Sigmoid colon (tissue), 7 donors: ENCODE measurements around the gene COP1. TPM values are rescaled to one million over a fixed set of nuclear protein-coding genes. Genes with fewer than 3 reads are reported as not detected.
"Not testable (repeated sequence)": the region's sequence is repeated elsewhere in the genome, so short reads cannot be mapped to it uniquely, and the experiment has no call there.

Source experiments
- DNase-seq: peaks from one replicate; pipeline ENCODE4 v3.0.0-alpha.2; 2019
- H3K27ac ChIP-seq, 4 donors: fragments of 200-600 bp; sonication (generic); one replicate each; pipeline ENCODE4 v1.5.1; 2016 to 2019; ENCODE audit warnings: mild to moderate bottlenecking in 1 of 4
- H3K27me3 ChIP-seq, 3 donors: fragments of 200-600 bp; sonication (generic); one replicate each; pipeline ENCODE4 v1.5.1; 2019; ENCODE audit warnings: mild to moderate bottlenecking in 1 of 3
- H3K36me3 ChIP-seq, 4 donors: fragments of 200-600 bp; sonication (generic); one replicate each; pipeline ENCODE4 v1.5.1; 2016 to 2019
- H3K4me1 ChIP-seq, 4 donors: fragments of 200-600 bp; sonication (generic); one replicate each; pipeline ENCODE4 v1.5.1; 2017 to 2019
- H3K4me3 ChIP-seq, 4 donors: fragments of 200-600 bp; sonication (generic); one replicate each; pipeline ENCODE4 v1.5.1; 2017 to 2019; ENCODE audit warnings: mild to moderate bottlenecking in 2 of 4, moderate library complexity in 1 of 4
- H3K9me3 ChIP-seq, 4 donors: fragments of 200-600 bp in 3 of 4; sonication (generic) in 3 of 4; one replicate each; pipeline versions ENCODE4 v1.5.1 to v1.6.1; 2013 to 2019
- CTCF ChIP-seq, 4 experiments: fragments of 450-650 bp in 3 of 4; fragments of 200-600 bp in 1 of 4; IDR thresholded peaks; one replicate each; pipeline ENCODE4 v1.5.1; 2016 to 2019; ENCODE audit warnings: antibody characterized with exemption in 4 of 4, mild to moderate bottlenecking in 3 of 4, moderate library complexity in 2 of 4
- EP300 ChIP-seq, 4 donors: sonication (generic); formaldehyde crosslinking; IDR thresholded peaks; one replicate each; pipeline ENCODE4 v1.6.1; 2017; ENCODE audit warnings: antibody characterized with exemption in 4 of 4
- POLR2A ChIP-seq, 2 donors: fragments of 450-650 bp; IDR thresholded peaks; one replicate each; pipeline ENCODE4 v1.6.1; 2016; ENCODE audit warnings: antibody characterized with exemption in 2 of 2, mild to moderate bottlenecking in 2 of 2, moderate library complexity in 2 of 2
- POLR2AphosphoS5 ChIP-seq, 4 donors: sonication (generic); formaldehyde crosslinking; IDR thresholded peaks; one replicate each; pipeline ENCODE4 v1.6.1; 2017; ENCODE audit warnings: antibody characterized with exemption in 4 of 4
- WGBS, 2 donors: extraction: QIAGEN DNeasy Blood & Tissue Kit; methylation state at CpG; one replicate each; pipeline ENCODE4 v1.1.7; 2013; 5-methylcytosine and 5-hydroxymethylcytosine counted together
- intact Hi-C: fragments of 100-400 bp; cut with DNase I; formaldehyde crosslinking; loops from one replicate; pipeline ENCODE4 v1.15.1; 2023
- polyA plus RNA-seq, 3 donors: library from polyadenylated mRNA; stranded (reverse); fragments of 200-250 nt; gene quantifications; one replicate each; pipeline ENCODE4 v1.2.3, GENCODE V29; 2013
- total RNA-seq, 4 donors: library from RNA; depleted of rRNA; stranded (reverse); fragments of >200 nt; gene quantifications; one replicate each; pipeline ENCODE4 v1.1.0, GENCODE V29; 2016
- donor health status: healthy with polysubstance abuse.
- donor health status: Bipolar disorder and iron deficiency.
- donor health status: healthy.

Gene COP1
- total and polyA plus RNA-seq, 7 donors, result 33.9 to 64.5 (median 55.9) TPM

- Histone ChIP-seq H3K9me3 (no peaks in the 10 kb centered on the region), H3K4me1 (peaks cover 0 to 37% (median 23%) of the 10 kb centered on the region in 4 donors), H3K36me3 (no peaks in the 10 kb centered on the region), H3K27me3 (no peaks in the 10 kb centered on the region), H3K4me3 (peak overlapping the region; percentile 67 to 95 (median 90)), H3K27ac (peak overlapping the region; percentile 86 to 98 (median 95))
- intact Hi-C loops, result no loop called here
- TF ChIP-seq CTCF (IDR thresholded peaks at IDR 0.05) (no peak), POLR2A (IDR thresholded peaks at IDR 0.05) (no peak), EP300 (IDR thresholded peaks at IDR 0.05) (no peak), POLR2AphosphoS5 (IDR thresholded peaks at IDR 0.05) (no peak)
- no peak for DNase-seq
- WGBS, 2 donors, result 22 to 41% methylated on average over 9 of the region's 9 CpGs
These were observed 948 bp upstream of the COP1 start for GRCh38 chr1:176208034-176208433.

GRCh38 chr1:176206006-176206960 lies 803 bp downstream of the COP1 start:
- H3K4me1 ChIP-seq, result peaks cover 0 to 37% (median 23%) of the 10 kb centered on the region in 4 donors
- no peaks in the 10 kb centered on the region for H3K36me3 ChIP-seq
- no peaks in the 10 kb centered on the region for H3K27me3 ChIP-seq
- intact Hi-C loops, result no loop called here
- peak; percentile 68 for DNase-seq
- H3K4me3 ChIP-seq, result peak overlapping the region; percentile 67 to 95 (median 90)
- 0% methylated on average over 58 of the region's 58 CpGs for WGBS, 2 donors
- no peaks in the 10 kb centered on the region for H3K9me3 ChIP-seq
- TF ChIP-seq POLR2AphosphoS5 (IDR thresholded peaks at IDR 0.05) (no peak), POLR2A (IDR thresholded peaks at IDR 0.05) (no peak), EP300 (IDR thresholded peaks at IDR 0.05) (no peak), CTCF (IDR thresholded peaks at IDR 0.05) (no peak)
- H3K27ac ChIP-seq, result peak overlapping the region; percentile 86 to 98 (median 95)

GRCh38 chr1:176205332-176205914 lies 1.7 kb downstream of the COP1 start:
- Histone ChIP-seq H3K27me3 (no peaks in the 10 kb centered on the region), H3K4me3 (peak overlapping the region in 3 of 4 donors; percentile 67 to 95 (median 88)), H3K27ac (peak overlapping the region; percentile 86 to 98 (median 95)), H3K4me1 (peaks cover 0 to 37% (median 23%) of the 10 kb centered on the region in 4 donors), H3K36me3 (no peaks in the 10 kb centered on the region), H3K9me3 (no peaks in the 10 kb centered on the region)
- TF ChIP-seq POLR2AphosphoS5 (IDR thresholded peaks at IDR 0.05) (peak in 1 of 4 donors; percentile 3), CTCF (IDR thresholded peaks at IDR 0.05) (no peak), EP300 (IDR thresholded peaks at IDR 0.05) (no peak)
- intact Hi-C loops, result no loop called here
- 9 to 13% methylated on average over 5 of the region's 5 CpGs for WGBS, 2 donors
- no peak for DNase-seq

- peaks cover 0 to 42% (median 23%) of the 10 kb centered on the region in 4 donors for H3K4me1 ChIP-seq
These were observed 2.4 kb downstream of the COP1 start for GRCh38 chr1:176204655-176205054.

GRCh38 chr1:176203735-176204134 lies 3.4 kb downstream of the COP1 start:
- H3K36me3 ChIP-seq, result no peaks in the 10 kb centered on the region
- no peak overlapping the region for H3K4me3 ChIP-seq
- intact Hi-C loops, result no loop called here
- H3K4me1 ChIP-seq, result peaks cover 0 to 51% (median 27%) of the 10 kb centered on the region in 4 donors
- no peaks in the 10 kb centered on the region for H3K27me3 ChIP-seq
- TF ChIP-seq CTCF (IDR thresholded peaks at IDR 0.05) (no peak), POLR2AphosphoS5 (IDR thresholded peaks at IDR 0.05) (no peak), EP300 (IDR thresholded peaks at IDR 0.05) (no peak), POLR2A (IDR thresholded peaks at IDR 0.05) (no peak)
- H3K27ac ChIP-seq, result no peak overlapping the region
- no peak for DNase-seq
- 27 to 47% methylated on average over 4 of the region's 4 CpGs for WGBS, 2 donors
- H3K9me3 ChIP-seq, result no peaks in the 10 kb centered on the region

More at GRCh38 chr1:176204655-176205054, 2.4 kb downstream of the COP1 start:
- H3K36me3 ChIP-seq, H3K9me3 ChIP-seq, H3K4me3 ChIP-seq, H3K27me3 ChIP-seq, DNase-seq, intact Hi-C loops, H3K27ac ChIP-seq: not testable (repeated sequence)
- WGBS, 2 donors, result 38 to 69% methylated on average over 9 of the region's 9 CpGs
